ENCODE measurements around the gene TLE7.

DNA sequence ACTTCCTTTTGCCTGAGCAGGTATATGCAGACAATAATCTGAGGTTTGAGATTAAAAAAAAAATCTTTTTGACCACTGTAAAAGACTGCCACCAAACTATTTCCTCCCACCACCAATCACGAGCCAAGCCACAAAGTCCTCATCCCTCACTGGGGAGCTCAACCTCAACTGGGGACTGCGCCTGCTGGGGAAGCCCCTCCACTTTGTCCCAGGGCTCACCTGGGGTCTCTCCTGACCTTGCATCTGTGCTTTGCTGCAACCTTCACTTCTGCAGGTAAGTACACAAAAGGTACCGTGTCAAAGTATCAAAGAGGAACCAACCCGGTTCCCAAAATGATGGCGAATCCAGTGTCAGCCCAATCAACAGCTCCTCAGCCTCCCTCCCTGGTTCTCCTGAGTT is 35.5 kb downstream of the TLE7 start:
- no peak for TF ChIP-seq POLR2A (IDR thresholded peaks at IDR 0.05; ENCODE audit: extremely low read depth, insufficient read length)
- TF ChIP-seq, protein P1, sequence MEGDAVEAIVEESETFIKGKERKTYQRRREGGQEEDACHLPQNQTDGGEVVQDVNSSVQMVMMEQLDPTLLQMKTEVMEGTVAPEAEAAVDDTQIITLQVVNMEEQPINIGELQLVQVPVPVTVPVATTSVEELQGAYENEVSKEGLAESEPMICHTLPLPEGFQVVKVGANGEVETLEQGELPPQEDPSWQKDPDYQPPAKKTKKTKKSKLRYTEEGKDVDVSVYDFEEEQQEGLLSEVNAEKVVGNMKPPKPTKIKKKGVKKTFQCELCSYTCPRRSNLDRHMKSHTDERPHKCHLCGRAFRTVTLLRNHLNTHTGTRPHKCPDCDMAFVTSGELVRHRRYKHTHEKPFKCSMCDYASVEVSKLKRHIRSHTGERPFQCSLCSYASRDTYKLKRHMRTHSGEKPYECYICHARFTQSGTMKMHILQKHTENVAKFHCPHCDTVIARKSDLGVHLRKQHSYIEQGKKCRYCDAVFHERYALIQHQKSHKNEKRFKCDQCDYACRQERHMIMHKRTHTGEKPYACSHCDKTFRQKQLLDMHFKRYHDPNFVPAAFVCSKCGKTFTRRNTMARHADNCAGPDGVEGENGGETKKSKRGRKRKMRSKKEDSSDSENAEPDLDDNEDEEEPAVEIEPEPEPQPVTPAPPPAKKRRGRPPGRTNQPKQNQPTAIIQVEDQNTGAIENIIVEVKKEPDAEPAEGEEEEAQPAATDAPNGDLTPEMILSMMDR (IDR thresholded peaks at IDR 0.05; ENCODE audit: low read depth, low read length), result no peak
- TF ChIP-seq, protein P2, sequence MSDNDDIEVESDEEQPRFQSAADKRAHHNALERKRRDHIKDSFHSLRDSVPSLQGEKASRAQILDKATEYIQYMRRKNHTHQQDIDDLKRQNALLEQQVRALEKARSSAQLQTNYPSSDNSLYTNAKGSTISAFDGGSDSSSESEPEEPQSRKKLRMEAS (IDR thresholded peaks at IDR 0.05; ENCODE audit: low read depth, low read length), result no peak
